NCI-H526 (cell line): ENCODE measurements around the gene ANKRD17.
"Not testable (repeated sequence)": the region's sequence is repeated elsewhere in the genome, so short reads cannot be mapped to it uniquely, and the experiment has no call there.

Source experiments
- DNase-seq, 2 experiments: peaks; one replicate each; lab custom pipeline; 2025; lab: John Stamatoyannopoulos, UW

ANKRD17 gene, protein sequence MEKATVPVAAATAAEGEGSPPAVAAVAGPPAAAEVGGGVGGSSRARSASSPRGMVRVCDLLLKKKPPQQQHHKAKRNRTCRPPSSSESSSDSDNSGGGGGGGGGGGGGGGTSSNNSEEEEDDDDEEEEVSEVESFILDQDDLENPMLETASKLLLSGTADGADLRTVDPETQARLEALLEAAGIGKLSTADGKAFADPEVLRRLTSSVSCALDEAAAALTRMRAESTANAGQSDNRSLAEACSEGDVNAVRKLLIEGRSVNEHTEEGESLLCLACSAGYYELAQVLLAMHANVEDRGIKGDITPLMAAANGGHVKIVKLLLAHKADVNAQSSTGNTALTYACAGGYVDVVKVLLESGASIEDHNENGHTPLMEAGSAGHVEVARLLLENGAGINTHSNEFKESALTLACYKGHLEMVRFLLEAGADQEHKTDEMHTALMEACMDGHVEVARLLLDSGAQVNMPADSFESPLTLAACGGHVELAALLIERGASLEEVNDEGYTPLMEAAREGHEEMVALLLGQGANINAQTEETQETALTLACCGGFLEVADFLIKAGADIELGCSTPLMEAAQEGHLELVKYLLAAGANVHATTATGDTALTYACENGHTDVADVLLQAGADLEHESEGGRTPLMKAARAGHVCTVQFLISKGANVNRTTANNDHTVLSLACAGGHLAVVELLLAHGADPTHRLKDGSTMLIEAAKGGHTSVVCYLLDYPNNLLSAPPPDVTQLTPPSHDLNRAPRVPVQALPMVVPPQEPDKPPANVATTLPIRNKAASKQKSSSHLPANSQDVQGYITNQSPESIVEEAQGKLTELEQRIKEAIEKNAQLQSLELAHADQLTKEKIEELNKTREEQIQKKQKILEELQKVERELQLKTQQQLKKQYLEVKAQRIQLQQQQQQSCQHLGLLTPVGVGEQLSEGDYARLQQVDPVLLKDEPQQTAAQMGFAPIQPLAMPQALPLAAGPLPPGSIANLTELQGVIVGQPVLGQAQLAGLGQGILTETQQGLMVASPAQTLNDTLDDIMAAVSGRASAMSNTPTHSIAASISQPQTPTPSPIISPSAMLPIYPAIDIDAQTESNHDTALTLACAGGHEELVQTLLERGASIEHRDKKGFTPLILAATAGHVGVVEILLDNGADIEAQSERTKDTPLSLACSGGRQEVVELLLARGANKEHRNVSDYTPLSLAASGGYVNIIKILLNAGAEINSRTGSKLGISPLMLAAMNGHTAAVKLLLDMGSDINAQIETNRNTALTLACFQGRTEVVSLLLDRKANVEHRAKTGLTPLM (N-terminal part only)

DNA sequence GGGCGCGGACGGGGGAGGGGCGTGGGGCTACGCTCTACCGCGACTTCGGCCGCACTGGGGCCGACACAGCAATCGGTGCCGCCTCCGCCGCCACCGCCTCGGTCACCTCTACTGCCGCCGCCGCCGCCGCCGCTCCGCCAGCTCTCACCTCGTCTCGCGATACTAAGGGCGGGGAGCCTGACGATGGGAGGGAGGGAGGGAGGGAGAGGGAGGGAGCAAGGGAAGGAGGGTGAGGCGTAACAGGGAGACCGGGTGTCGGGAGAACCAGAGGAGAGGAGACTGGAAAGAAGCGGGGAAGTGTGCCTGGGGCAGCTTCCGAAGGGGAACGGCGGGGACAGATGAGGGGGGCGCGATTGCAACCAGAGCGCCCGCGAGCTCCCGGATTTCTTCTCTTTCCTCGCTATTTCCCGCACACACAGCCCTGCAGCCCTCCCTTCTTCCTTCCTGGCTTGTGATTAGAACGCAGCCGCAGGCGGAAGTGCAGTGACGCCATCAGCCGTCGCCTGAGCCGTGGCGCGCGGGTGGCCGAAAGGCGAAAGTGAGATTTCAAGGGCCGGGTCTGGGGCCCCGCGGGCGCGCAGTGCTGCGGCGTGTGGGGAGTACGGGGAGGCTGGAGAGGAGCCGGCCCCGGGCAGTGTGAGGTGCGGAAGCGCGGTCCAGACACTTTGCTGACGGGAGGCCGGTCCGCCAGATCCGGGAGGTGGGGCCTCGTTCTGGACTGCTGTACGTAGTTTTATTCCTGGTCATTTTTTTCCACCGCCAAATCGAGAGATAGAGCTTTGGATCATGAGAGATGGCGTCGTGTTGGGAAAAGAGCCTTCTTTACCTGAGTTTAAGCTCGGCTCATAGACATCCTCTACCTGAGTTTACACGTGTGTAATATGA is at the start of gene ANKRD17:
ANKRD17 (minus strand) TSS at position 113 of the 885 bp plus-strand sequence. CDS start 130 bp downstream, outside the sequence.
- DNase-seq: peak; percentile 75 to 90

DNA sequence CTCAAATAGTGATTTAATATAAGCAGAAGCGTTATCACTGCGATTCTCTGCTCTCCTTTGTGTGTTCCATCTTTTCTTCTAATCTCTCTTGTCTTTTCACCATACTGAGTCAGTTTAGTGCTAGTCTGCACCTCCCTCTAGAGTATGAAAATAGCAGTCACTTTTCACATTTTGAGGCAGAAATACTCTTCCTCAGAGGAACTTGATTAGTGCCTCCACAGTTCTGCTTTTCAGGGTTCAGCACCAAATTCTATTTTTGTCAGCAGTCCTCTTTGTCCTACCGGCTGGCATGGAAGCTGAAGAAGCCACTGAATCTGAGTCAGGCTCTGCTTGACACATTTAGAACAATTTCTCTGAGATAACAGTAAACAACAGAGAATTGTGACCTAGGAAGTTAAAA is 49.7 kb upstream of the ANKRD17 start:
- peak in 1 of 2 experiments; percentile 16 for DNase-seq

GRCh38 chr4:73303711-73304110 is 45.1 kb upstream of the ANKRD17 start:
- no peak for DNase-seq

DNA sequence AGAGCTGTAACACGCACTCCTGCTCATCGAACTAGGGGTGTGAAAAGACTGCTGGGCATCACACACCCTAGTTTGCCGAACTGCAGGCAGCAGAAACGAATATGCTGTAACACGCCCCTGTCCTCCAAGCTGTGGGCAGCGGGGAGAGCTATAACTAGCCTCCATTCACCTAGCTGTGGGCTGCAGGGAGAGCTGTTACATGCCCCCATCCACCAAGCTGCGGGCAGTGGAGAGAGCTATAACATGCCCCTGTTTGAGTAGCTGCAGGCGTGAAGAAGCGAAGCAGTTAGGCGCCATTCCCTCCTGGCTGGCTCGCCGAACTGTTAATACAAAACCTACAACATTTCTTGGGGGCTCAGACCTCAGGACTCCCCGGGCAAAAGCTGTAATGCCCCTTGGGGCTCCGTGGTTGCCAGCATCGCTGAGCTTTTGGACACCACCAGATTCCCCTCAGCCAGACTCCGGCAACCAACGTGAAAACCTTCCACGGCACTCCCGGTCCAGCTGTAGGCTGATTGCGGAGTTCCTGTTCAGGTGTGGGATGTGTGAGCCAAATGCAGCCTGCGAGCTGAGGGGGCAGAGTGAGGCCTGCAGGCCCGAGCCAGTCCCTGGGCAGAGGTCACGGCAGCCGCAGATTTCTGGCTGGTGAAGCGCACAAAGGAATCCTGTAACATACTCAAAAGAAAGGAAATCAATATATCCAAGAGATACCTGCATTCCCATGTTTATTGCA is 41.1 kb upstream of the ANKRD17 start:
- DNase-seq: no peak

- not testable (repeated sequence) for DNase-seq
Observed at GRCh38 chr4:73292661-73293060, 34.1 kb upstream of the ANKRD17 start.

DNA sequence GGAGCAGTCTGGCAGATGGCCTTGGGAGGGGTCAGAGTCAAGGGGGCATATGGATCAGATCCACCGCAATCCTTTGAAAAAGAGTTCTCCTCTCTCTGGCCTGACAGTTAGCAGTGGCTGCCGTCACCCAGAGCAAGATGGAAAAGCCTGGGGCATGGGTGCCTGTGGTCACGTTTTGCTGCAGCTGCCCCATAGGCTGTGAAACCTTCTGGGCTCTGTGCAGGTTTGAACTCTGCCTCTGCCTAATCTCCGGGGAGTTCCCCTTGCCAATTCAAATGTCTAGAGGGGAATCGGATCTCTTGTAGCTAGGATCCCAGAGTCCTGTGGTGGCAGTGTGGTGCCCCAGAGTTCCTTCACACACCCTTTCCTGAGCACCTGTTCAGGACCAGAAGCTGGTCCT is 23.4 kb upstream of the ANKRD17 start:
- no peak for DNase-seq

DNA sequence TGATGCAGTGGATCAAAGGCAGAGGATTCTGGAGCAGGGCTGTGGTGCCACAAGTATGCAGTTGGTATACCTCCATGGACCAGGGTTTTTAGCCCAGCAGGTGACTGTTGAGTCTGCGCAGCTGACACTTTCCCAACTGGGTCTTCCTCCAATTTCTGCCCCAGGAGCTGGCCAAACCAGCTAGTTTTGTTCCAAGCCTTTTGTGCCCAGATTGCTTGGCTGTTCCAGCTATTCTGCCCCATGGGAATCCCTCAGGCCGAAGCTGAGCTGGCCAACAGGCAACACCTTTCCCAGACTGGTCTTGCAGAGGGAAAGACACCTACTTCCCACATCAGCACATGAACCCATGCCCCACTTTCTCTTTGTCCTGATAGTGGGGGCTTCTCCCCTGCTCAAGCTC is 22.8 kb upstream of the ANKRD17 start:
- DNase-seq: no peak

- no peak for DNase-seq
Observed at GRCh38 chr4:73277201-73277600, 18.6 kb upstream of the ANKRD17 start.

- no peak for DNase-seq
Observed at GRCh38 chr4:73275318-73275654, 16.7 kb upstream of the ANKRD17 start.

DNA sequence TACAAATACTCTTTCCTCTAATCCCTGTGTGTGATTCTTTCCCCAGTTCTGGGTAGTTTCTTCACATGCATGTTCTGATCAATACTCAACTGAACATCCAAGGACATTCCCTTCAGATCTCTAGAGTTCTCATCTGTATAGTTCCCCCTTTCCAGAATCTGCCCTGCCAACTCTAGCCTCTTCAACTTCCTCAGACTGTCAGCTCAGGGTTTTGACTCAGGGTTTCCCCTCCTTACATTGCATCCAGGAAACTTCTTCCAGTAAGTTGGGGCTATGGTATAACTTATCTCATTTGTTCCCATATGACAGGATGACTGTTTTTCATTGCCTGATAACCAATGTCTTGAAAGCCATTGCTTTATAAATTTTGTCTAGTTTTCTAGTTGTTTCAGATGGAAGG is 14.2 kb upstream of the ANKRD17 start:
- no peak for DNase-seq

GRCh38 chr4:73267050-73267449 is 8.5 kb upstream of the ANKRD17 start:
- DNase-seq: no peak

GRCh38 chr4:73259571-73260090 is 1.0 kb upstream of the ANKRD17 start:
- DNase-seq: no peak

- peak in 1 of 2 experiments; percentile 27 for DNase-seq
Observed at GRCh38 chr4:73258436-73258685, 237 bp downstream of the ANKRD17 start.

DNA sequence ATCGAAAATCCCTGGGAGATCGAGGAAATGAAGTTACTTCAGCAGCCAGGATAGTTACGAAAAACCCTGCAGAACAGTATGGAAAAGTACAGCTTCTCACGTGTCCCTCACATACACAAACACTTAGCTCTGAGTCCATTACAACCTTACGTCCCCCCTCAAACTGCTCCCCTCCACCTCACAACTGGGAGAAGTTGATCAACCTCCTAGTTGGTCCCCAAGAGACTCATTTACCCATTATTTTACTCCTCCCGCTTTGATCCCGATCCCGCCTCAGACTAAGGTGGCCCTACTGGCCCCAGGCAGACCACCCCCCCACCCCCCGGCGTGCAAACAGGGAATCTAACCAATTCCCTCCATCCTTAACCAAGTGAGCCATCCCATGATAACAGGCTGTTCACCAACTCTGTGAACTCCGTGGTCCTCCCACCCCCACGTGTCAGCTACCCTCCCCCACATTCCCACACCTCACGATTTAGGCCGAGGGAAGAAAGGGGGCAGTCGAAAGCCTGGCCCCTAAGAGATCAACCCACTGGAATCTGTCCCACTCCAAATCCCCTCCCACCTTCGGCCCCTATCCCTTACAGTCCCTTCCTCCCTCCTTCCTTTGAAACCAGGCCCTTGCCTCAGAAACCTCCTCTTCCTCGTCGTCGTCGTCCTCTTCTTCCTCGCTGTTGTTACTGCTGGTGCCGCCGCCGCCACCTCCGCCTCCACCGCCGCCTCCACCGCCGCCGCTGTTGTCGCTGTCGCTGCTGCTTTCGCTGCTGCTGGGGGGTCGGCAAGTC is 755 bp downstream of the ANKRD17 start:
- peak; percentile 13 to 49 for DNase-seq

DNA sequence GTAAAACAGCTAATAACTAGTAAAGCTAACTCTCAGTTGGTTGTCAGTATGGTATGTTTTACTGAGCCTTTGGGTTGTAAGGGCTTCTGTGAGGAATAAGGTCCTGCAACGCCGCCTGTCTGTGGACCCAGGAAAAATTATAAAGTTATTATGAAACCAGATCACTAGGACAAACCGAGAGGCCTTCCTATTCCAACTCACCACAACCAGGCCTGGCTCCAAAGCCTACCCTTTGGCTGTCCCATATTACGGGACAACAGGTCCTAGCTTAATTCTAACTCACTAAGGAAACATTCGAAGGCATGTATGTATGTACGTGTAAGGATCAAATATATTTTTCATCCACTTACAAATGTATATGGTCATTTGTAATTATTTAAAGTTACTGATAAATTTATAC is 1.4 kb downstream of the ANKRD17 start:
- peak; percentile 71 to 81 for DNase-seq

DNA sequence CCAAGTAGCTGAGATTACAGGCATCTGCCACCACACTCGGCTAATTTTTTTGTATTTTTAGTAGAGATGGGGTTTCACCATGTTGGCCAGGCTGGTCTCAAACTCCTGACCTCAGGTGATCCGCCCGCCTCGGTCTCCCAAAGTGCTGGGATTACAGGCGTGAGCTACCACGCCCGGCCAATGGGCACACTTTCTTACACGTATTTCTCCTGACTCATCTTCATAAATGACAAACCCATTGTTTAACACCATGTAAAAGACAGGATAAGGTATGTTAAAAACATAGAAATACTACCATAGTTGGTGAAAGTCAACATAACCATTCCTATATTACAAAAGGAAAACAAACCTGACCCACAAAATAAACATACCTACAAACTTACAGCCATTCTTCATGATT is 2.8 kb downstream of the ANKRD17 start:
- DNase-seq: not testable (repeated sequence)

GRCh38 chr4:73252001-73252400 is 6.6 kb downstream of the ANKRD17 start:
- no peak for DNase-seq

GRCh38 chr4:73251384-73251783 is 7.2 kb downstream of the ANKRD17 start:
- no peak for DNase-seq

- DNase-seq: no peak
Observed at GRCh38 chr4:73250642-73251041, 8.0 kb downstream of the ANKRD17 start.

DNA sequence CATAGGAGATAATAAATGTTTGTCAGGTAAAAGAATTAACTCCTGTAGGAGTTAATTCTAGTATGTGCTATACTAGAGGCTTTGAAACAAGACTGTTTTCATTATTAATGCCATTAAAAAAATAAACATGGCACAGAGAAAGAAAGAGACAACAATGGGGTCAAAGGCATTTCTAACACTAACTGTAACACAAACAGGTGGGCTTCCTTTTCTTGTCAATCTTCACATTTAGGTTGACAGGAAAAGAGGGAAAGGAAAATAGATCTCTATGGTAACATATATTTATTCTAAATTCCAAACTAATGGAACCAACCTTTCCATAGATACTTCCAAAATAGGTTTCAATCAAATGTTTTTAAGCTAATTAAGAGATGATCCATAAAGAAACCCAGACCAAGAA is 9.8 kb downstream of the ANKRD17 start:
- no peak for DNase-seq
